AG10803 (cell line): ENCODE measurements around the gene SHC2.

Source experiments
- DNase-seq: peaks from one replicate; pipeline ENCODE4 v3.0.0; 2010; ENCODE audit warnings: low read depth
- H3K4me3 ChIP-seq: 2 replicates; pipeline ENCODE4 v1.5.1; 2011; ENCODE audit warnings: mild to moderate bottlenecking, low read length, control low read depth
- CTCF ChIP-seq: conservative IDR thresholded peaks from 2 replicates; pipeline ENCODE4 v1.5.1; 2011; ENCODE audit warnings: mild to moderate bottlenecking, low read length, control low read depth, inconsistent platforms

SHC2 gene

GRCh38 chr19:405121-405965, 55.5 kb downstream of the SHC2 start:
- no peak overlapping the region for H3K4me3 ChIP-seq
- no peak for DNase-seq
- no peak for TF ChIP-seq CTCF

GRCh38 chr19:403221-404027, 57.4 kb downstream of the SHC2 start:
- no peak for TF ChIP-seq CTCF
- DNase-seq, result no peak
- H3K4me3 ChIP-seq, result no peak overlapping the region

GRCh38 chr19:402786-403185, 58.0 kb downstream of the SHC2 start:
- no peak for TF ChIP-seq CTCF
- H3K4me3 ChIP-seq, result no peak overlapping the region
- DNase-seq, result no peak

GRCh38 chr19:401866-402511, 58.8 kb downstream of the SHC2 start:
- no peak for DNase-seq
- TF ChIP-seq CTCF, result no peak
- H3K4me3 ChIP-seq, result no peak overlapping the region

- TF ChIP-seq CTCF, result no peak
- no peak for DNase-seq
- H3K4me3 ChIP-seq, result no peak overlapping the region
Observed at GRCh38 chr19:400976-401865, 59.6 kb downstream of the SHC2 start.

GRCh38 chr19:399370-399769, 61.5 kb downstream of the SHC2 start:
- no peak for DNase-seq
- no peak overlapping the region for H3K4me3 ChIP-seq
- TF ChIP-seq CTCF, result no peak
